NCI-H187 treated with DMSO at 0.1 percent for 48 hours (cell line): ENCODE results near the gene RAB11FIP5.
"Not testable (repeated sequence)": the region's sequence is repeated elsewhere in the genome, so short reads cannot be mapped to it uniquely, and the experiment has no call there.

Experiments
- DNase-seq: peaks from one replicate; lab custom pipeline; 2025; lab: John Stamatoyannopoulos, UW

Gene RAB11FIP5, protein sequence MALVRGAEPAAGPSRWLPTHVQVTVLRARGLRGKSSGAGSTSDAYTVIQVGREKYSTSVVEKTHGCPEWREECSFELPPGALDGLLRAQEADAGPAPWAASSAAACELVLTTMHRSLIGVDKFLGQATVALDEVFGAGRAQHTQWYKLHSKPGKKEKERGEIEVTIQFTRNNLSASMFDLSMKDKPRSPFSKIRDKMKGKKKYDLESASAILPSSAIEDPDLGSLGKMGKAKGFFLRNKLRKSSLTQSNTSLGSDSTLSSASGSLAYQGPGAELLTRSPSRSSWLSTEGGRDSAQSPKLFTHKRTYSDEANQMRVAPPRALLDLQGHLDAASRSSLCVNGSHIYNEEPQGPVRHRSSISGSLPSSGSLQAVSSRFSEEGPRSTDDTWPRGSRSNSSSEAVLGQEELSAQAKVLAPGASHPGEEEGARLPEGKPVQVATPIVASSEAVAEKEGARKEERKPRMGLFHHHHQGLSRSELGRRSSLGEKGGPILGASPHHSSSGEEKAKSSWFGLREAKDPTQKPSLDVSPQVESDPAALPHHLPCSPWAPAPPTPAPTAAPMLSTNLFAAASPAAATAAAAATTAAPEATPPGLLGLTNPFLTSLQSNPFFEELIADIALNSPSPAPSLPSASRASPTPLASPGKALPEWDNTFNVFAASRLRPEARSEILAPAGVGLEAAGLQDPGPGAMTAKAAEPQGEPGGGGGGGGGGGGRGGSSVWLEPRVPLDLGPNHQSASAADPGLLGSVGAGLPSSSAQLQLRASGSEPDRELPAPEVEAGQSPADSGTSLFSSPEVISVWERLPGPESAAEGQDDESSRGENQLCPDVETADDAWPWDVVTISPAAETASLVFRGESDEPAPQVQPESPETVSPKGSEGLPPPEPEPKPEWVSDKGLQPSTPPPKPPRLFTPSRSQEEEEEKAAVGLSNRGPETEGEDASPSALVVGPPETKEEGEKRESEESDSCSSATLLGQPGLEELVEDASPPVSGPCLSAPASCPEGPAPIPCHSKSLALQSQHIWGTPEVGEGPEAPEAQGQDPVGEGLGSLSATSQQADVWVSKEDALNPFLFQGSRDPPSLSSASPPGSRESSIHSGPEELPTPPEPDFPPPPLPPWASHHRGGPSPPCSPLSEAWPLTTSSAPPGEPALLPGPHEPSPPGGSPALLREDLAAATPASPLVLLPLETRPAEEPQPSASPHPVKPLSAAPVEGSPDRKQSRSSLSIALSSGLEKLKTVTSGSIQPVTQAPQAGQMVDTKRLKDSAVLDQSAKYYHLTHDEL (N-terminal part only)

DNA sequence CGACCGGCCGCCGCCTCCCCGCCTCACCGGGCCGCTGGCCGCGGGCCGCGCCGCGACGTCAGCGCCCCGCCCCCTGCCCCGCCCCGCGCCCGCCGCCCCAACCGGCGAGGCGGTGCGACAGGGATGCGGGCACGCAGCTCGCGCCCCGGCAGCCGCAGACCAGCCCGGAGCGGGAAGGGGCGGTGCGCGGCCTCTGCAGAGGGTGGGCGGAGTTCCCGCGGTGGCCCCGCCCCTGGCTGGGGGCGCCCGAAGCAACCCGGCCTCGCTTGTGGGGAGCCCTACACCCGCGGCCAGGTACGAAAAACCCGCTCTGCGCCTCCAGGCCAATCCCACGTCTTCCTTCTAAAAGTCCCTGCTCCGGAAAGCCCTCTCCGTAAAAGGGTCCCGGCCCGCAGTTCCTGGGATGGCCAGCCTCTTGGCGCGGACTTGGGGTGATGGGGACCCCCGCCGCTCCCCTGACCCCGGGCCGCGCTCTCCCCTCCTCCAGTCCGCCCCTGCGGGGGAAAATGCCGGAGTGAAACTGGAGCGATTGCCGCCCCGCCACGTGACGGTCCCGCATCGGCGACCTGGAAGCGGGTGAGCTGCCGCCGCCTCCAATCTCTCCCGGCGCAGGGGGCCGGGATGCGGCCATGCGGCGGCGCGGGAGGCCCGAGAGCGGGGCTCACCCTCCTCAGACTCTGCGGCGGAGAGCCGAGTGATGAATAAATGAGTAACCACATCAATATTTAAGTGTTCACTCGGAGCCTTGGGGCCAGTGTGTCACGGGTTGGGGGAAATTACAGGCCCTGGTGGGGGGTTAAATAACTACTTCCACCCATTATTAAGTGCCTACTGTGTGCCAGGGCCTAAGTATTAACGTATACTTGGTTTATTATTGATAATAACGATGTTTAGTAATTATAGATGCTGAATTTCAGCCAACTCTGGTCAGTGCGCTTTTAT is at the start of gene RAB11FIP5:
RAB11FIP5 (minus strand) TSS at position 36 of the 942 bp plus-strand sequence. CDS start 171 bp downstream, outside the sequence.
- no peak for DNase-seq

DNA sequence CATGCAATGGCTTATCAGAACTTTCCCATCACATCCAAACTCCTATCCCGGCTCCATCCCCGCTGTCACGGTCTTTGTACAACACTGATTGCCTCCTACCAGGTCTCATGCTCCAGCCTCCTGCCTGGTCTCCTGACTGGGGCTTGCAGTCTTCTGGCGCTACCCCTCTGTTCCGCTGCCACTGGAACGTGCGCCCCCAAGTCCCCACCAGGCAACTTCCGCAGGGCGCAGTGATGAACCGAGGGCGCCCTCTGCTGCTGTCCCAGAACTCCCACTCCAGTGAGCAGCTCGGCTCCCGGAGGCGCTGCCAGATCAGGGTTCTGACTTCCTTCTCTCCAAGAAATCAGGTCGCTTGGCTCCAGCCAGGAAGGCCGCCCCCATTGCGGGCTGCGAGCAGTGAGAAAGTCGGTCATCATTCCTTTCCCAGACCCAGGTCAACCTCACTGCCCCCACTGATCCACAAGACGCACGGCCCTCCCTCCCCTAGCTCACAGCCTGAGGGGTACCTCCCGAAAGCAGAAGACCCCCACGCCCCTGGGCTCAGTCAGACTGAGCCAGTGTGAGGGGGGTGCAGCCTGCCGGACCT is 43.9 kb upstream of the RAB11FIP5 start:
- DNase-seq = no peak

DNA sequence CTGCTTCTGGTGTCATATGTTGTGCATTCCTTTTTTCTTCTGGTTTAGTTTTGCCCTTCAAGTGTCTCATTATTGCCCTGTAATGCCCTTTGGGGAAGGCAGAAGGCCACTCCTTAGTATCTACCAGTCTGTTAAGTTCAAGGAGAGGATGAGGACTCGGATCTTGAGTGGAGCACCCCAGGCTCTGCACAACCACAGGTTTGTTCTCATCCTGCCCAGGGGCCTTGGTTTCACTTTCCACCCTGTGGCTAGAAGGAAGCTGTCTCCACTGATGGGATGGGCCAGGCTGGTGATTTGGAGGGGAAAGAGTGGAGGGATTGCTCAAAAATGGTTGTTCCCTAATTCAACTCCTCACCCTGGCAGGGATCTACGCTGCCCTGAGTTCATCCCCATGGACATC is 30.2 kb upstream of the RAB11FIP5 start:
- no peak for DNase-seq

DNA sequence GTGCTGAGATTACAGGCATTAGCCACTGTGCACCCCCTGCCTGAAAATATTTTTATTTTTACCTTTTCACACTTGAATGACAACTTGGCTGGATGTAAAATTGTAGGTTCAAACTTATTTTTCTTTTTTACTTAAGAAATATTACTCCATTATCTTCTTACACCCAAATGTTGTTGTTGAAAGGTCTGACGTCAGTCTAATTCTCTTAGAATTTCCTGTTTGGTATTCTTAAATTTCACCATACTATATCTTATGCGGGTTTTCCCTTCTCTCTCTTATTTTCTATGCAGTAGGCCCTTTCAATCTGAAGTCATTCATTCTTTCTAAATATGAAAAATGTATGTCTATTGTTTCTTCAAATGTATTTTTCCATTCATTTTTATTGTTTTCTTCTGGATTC is 29.1 kb upstream of the RAB11FIP5 start:
- no peak for DNase-seq

DNA sequence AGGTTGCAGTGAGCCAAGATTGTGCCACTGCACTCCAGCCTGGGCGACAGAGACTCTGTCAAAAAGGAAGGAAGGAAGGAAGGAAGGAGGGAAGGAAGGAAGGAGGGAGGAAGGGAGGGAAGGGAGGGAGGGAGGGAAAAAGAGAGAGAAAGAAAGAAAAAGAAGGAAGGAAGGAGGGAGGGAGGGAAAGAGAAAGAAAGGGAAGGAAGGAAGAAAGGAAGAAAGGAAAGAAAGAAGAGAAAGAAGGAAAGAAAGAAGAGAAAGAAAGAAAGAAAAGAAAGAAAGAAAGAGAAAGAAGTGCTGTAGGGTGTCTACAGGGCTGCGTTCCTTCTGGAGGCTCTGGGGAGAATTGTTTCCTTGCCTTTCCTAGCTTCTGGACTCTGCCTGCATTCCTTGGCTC is 22.5 kb upstream of the RAB11FIP5 start:
- DNase-seq = no peak

DNA sequence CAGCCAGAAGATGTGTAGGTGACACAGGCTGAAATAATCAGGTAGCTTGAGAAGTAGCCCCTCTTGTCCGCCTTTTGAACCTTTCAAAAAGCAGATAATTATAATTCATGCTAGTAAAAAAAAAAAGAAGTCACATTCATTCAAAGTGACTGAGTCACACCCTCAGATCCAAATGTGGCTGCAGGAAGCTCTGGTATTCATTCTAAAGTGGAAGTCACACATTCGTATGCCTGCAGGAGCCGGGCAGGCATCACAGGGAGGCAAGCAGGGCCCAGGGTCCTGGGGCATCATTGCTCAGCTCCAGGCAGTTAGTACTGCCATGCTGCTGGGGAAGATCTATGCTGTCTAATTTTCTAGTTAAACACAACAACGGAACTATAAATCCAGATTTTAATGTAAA is 21.7 kb upstream of the RAB11FIP5 start:
- DNase-seq = no peak

DNA sequence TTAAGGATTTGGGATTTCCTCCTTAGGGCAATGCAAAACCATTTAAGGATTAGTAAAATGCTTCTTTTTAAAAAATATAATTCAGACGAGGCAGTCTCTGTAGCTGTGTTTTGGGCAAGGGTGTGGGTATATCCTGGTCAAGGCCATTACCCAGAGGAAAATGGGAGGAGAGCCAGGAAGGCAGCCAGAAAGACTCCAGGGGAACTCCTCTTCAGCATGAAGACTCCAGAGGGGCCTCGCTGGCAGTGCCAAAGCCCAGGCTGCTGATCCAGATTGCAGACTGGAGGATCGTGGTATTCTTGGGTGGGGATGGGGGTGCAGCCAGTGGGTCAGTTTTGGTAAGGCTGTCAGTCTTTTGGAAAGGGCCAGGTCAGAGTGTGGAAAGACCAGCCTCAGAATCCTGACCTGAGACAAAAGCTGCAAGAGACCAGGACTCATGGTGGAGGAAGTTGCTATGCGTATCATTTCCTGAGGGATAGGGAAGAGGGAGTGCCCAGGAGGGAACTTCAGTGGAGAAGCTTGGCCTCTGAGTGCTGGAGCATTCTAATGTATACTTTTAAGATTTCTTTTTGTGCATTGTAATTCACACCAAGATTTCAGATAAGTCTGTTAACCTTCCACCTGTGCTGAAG is 20.9 kb upstream of the RAB11FIP5 start:
- DNase-seq = no peak

DNA sequence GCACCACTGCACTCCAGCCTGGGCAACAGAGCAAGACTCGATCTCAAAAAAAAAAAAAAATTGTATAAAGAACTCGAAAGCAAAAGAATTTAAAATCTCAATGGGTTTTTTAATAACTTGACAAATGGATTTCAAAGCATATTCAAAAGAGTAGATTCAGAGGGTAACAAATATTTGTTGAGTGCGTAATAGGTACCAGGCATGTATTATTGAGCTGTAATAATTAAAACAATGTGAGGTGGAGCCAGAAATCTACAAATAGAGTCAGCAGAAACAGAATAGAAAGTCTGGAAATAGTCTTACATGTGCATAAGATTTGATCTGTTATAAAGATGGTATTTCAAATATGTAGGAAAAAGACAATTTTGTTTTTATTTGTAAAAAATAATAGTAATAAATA is 19.1 kb upstream of the RAB11FIP5 start:
- DNase-seq = no peak

DNA sequence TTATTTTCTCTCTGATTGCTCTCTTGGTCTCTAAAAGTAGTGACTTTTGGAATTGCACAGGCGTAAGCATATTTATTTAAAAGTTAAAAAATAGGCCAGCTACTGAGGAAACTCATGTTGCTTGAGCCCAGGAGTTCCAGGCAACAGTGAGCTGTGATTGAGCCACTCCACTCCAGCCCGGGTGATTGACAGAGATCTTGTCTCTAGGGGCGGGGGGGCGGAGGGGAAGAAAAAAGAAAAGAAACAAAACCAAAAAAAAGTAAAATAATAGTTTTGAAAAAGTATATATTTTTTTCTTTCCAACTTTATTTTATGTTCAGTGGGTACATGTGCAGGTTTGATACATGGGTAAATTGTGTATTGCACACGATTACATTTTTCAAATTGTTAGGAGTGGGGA is 18.0 kb upstream of the RAB11FIP5 start:
- no peak for DNase-seq

DNA sequence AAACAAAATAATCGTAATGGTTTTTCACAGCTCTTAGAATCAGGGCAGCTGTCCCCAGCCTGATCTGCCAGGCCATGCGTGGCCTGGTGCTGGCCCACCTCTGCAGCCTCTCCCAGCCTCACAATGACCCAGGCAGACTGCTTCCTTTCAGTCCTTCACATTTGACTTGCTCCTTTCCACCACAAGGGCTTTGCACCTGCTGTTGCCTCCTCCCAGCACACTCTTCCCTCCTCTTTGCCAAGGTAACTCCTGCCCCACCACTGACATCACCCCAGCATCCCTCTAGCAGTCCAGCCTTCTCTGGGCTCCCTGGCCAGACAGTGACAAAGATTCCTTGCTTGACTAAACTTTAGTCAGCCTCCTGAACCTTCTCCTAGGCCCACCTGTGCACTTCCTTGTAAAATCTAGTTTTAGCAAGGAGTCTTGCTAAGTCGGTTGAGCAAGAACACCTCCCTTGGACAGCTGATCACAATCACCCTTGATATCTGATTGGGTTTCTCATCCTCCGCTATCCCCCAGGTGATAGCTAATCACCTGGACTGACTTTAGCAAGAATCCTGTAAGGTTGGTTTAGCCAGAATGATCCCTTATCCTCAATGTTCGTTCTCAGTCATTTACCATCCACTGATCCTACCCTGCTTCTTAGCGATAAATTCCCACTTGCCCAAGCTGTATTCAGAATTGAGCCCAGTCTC is 16.2 kb upstream of the RAB11FIP5 start:
- DNase-seq = no peak

DNA sequence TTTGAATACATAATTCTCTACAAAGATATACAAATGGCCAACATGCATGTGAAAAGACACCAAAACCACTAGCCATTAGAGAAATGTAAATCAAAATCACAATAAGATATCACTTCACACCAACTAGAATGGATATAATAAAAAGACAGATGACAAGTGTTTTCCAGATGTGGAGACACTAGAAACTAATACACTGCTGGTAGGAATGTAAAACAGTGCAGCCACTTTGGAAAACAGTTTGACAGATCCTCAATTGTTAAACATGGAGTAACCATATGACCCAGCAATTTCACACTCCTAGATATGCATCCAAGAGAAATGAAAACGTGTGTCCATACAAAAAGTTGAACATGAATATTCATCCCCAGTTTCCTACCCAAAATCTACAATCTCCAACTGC is 9.8 kb upstream of the RAB11FIP5 start:
- DNase-seq = no peak

DNA sequence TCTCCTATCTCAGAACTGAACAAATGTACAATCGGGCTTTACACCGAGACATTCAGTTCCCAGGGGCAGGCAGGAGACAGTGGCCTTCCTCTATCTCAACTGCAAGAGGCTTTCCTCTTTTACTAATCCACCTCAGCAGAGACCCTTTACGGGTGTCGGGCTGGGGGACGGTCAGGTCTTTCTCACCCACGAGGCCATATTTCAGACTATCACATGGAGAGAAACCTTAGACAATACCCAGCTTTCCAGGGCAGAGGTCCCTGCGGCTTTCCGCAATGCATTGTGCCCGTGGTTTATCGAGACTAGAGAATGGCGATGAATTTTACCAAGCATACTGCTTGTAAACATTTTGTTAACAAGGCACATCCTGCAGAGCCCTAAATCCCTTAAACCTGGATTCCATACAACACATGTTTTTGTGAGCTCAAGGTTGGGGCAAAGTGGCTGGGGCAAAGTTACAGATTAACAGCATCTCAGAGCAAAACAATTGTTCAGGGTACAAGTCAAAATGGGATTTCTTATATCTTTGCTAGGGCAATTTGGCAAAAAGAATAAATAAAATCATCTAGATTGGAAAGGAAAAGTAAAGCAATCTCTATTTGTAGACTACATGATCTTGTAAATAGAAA is 7.0 kb upstream of the RAB11FIP5 start:
- not testable (repeated sequence) for DNase-seq

DNA sequence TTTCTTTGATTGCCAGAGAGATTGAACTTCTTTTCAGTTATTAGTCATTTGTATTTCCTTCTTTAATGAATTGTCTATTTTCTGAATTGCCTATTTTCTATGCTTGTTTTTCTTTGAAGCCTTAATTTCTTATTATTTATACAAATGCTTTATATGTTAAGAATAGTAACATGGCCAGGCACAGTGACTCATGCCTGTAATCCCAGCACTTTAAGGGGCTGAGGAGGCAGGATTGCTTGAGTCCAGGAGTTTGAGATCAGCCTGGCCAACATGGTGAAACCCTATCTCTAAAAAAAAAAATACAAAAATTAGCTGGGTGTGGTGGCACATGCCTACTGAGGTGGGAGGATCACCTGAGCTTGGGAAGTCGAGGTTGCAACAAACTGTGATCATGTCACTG is 4.7 kb upstream of the RAB11FIP5 start:
- DNase-seq = no peak

DNA sequence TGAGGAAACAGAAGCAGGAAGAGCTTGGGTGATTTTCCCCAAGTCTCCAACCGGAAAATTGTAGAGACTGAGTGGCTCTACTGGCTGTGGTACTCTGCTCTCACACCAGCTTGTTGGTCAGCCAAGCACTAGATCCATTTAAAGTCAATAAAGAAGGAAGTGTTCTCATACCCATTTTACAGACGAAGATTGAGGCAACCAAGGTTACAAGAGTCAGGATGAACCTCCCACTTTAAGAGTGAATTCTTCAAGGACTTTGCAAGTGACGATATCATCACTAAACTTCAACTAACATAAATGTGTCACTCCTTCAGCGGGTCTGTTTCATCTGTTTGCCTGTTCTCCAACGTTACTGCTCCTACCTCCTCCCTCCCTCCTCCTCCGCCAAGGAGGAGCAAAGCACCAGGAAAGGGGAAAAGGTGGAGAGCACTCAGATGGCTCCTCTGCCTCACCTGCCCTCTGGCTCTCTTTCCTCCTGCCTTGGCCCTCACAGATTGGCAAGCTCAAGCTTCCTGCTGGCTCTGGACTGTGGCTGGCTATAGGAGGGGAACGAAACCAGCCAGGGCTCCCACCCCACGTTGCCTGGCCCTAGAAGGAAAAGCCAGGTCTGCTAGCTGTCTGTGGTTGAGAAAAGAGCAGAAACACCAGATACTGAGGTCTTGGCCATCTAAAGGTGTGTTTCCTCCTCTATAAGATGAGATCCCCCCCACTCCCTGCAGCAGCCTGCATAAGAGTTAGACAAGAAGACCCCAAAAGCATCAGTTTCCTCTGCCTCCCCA is 3.6 kb upstream of the RAB11FIP5 start:
- no peak for DNase-seq

DNA sequence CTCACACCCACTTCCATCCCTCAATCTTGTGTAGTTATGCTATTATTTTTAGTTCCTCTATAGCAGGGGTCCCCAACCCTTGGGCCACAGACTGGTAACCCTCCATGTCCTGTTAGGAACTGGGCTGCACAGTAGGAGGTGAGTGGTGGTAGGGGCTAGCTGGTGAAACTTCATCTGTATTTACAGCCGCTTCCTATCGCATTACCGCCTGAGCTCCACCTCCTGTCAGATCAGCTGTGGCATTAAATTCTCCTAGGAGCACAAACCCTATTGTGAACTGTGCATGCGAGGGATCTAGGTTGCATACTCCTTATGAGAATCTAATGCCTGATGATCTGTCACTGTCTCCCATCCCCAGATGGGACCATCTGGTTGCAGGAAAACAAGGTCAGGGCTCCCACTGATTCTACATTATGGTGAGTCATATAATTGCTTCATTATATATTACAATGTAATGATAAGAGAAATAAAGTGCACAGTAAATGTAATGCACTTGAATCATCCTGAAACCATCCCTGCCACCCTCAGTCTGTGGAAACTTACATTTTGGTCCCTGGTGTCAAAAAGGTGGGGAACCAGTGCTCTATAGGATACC is 1.6 kb upstream of the RAB11FIP5 start:
- DNase-seq = no peak

DNA sequence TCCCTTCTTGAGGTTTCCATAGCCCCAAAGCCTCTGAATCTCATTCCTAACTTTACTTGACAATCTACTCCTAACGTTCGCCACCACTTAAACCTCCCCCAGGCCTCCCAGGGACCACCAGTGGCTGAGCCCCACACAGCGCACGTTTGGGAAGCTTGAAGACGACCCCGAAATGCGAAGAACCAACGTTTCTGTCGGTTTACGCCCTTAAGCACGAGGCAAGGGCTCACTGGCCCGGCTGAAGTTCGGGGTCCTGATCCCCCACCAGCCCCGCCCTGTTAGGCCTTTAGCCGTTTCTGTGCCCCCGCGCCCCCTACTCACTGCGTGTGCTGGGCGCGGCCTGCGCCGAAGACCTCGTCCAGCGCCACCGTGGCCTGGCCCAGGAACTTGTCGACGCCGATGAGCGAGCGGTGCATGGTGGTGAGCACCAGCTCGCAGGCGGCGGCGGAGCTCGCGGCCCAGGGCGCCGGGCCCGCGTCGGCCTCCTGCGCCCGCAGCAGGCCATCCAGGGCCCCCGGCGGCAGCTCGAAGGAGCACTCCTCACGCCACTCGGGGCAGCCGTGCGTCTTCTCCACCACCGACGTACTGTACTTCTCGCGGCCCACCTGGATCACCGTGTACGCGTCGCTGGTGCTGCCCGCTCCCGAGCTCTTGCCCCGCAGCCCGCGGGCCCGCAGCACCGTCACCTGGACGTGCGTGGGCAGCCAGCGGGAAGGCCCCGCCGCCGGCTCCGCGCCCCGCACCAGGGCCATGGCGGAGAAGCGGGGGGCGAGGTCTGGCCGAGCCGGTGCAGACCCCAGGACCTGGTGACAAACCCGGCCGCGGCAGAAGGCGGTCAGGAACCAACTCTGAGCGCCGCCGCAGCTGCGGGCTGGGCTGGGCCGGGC is 479 bp downstream of the RAB11FIP5 start:
- no peak for DNase-seq
